Stimulated activated CD4-positive, alpha-beta T cell treated with anti-CD3 and anti-CD28 coated beads, Interleukin-12 subunit alpha, Interleukin-12 subunit beta, amount 100 ng/mL, for 4 hours (primary cell): Measurements from ENCODE around the gene IL17REL.
"Not testable (repeated sequence)": the region's sequence is repeated elsewhere in the genome, so short reads cannot be mapped to it uniquely, and the experiment has no call there.

ENCODE experiments used
- DNase-seq: peaks from one replicate; pipeline ENCODE4 v3.0.0-alpha.2; 2020

Gene IL17REL

DNA sequence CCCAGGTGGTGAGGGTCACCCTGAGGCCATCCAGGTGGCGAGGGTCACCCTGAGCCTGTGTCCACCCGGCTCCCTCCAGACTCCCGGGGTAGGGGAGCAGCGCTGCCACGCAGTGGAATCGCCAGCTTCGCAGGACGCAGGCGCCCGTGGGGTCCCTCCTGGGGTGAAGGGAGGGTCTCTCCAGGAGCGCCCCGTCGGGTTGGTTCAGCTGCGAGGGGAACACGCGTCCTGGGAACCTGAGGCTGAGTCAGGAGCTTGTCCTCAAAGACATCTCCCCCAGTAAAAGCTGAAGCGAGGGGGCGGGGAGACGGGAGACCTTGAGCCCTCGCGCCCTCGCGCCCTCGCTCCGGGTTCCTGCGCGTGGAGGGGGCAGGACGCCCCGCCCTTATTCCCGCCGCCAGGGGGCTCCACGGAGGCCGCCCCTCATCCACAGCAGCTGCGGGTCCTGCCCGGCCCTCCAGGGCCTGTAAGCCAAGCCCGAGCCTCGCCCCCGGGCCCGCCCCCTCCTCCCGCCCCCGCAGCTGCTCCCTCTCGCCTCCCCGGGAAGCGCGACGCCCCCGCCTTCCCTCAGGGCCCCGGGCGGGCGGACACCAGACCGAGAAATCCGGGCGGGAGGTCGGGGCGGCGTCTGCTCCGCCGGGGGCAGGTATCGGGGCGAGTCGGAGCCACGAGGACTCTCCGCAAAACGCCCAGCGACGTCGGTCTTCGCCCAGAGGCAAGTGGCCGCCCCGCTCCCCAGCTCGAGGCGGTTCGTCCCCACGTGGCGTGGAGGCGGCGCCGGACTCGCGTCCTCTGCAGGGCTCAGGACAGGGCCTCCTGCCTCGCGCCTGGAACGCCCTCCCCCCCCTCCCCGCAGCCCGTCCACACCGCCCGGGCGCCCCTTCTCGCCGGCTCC, 29.2 kb downstream of the IL17REL start:
- peak; percentile 28 for DNase-seq

DNA sequence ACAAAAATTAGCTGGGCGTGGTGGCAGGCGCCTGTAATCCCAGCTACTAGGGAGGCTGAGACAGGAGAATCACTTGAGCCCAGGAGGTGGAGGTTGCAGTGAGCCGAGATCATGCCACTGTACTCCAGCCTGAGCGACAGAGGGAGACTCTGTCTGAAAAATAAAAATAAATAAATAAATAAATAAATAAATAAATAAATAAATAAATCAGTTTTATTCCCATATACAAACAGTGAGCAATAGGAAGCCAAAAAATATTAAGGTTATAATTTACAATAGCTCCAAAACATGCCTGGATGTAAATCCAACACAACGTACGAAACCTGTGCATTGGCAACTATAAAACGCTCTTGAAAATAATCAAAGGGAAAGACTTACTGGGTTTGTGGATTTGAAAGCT, 30.8 kb downstream of the IL17REL start:
- DNase-seq, result not testable (repeated sequence)

DNA sequence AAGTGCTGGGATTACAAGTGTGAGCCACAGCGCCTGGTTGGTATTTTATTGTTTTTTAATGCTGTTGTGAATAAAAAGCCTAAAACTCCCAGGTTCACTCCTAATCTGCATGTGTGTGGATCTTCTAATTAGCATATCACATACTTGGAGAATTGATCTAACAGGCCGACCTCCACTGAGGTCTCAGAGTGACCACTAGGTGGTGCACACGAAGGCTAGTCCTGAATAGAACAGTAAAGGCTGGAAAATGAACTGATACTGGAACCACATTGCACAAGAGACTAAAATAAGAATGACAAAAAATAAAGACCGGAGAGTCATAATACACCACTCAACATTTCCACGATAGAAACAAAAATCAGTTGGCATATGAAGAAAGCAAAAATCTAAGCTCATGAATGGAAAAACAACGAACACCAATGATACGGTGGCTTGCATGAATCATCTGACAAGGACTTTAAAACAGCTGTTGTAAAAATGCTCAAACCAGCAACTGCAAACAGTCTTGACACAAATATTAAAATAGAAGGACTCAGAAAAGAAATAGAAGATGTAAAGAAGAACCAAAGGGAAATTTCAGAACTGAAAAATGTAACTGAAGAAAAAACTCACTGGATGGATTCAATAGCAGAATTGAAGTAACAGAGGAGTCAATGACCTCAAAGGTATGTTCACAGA, 32.8 kb downstream of the IL17REL start:
- DNase-seq, result no peak

DNA sequence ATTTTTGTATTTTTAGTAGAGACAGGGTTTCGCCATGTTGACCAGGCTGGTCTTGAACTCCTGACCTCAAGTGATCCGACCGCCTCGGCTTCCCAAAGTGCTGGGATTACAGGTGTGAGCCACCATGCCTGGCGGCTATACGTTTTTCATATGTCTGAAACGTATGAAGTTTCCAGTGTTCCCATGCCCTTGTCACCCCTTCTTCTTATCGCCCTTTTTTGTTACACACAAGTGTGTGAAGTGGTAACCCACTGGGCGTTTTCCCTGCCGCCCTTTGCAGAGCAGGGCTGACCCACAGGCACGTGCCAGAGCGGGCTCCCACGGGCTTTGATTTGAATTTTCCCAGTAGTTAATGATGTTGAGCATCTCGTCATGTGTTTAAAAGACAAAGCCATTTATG, 35.0 kb downstream of the IL17REL start:
- DNase-seq, result no peak

DNA sequence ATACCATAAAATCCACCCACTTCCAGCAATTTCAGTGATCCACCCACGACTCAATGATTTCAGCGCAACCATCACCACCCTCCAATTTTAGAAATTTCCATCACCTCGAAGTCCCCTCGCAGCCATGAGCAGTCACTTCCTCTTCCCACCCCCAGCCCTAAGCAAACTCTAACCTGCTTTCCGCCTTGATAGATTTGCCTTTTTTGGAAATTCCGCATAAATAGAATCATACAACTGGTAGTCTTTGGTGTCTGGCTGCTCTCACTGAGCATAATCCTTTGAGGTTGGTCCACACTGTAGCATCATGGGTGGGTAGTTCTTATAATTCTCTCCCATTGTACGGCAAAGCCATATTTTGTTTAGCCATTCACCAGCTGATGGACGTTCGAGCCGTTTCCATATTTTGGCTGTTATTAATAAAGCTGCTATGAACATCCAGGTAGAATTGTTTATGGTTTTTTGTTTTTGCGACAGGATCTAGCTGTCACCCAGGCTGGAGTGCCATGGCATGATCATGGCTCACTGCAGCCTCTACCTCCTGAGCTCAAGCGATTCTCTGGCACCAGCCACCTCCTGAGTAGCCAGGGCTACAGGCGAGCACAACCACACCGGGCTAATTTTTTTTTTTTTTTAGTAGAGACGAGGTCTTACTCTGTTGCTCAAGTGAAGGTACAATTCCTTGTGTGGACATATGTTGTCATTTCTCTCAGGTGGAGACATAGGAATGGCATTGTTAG, 36.0 kb downstream of the IL17REL start:
- DNase-seq, result peak; percentile 54

DNA sequence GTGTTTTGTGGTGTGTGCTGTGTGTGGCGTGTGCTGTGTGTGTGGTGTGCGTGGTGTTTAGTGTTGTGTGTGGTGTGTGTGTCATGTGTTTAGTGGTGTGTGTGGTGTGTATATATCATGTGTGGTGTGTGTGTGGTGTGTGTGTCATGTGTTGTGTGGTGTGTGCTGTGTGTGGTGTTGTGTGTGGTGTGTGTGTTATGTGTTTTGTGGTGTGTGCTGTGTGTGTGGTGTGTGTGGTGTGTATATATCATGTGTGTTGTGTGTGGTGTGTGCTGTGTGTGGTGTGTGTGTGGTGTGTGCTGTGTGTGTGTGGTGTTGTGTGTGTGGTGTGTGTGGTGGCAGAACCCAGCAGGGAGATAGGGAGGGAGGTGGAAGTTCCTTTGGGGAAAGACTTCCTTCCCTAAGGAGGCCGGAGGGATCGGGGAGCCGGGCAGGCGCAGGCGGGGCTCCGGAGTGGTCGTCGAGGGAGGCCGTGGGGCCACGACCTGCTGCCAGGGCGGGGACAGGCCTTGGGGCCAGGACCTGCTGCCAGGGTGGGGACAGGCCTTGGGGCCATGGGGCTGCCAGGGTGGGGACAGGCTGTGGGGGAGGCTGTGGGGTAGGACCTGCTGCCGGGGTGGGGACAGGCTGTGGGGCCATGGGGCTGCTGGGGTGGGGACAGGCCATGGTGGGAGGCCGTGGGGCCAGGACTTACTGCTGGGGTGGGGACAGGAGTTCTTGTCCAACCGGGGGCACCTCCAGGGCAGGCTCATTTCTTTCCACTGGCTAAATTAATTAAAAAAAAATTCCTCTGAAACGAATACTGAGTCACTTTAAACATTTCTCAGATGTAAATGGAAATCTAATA, 36.8 kb downstream of the IL17REL start:
- peak; percentile 63 for DNase-seq

DNA sequence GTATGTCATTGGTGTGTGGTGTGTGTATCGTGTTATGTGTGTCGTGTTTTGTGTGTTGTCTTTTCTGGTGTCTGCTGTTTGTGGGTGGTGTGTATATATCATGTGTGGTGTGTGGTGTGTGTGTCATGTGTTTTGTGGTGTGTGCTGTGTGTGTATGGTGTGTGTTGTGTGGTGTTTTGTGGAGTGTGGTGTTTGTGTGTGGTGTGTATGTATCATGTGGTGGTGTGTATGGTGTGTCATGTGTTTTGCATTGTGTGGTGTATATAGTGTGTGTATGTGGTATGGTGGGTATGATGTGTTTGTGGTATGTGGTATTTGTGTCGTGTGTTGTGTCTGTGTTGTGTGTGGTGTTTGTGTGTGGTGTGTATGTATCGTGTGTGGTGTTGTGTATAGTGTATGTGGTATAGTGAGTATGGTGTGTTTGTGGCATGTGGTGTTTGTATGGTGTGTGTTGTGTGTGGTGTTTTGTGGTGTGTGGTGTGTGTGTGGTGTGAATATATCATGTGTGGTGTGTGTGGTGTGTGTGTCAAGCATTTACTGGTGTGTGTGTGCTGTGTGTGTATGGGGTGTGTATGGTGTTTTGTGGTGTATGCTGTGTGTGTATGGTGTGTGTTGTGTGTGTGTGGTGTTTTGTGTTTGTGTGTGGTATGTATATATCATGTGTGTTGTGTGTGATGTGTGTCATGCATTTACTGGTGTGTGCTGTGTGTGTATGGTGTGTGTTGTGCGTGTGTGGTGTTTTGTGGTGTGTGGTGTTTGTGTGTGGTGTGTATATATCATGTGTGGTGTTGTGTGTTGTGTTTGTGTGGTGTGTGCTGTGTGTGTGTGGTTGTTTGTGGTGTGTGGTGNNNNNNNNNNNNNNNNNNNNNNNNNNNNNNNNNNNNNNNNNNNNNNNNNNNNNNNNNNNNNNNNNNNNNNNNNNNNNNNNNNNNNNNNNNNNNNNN, 39.3 kb downstream of the IL17REL start:
- DNase-seq, result no peak

DNA sequence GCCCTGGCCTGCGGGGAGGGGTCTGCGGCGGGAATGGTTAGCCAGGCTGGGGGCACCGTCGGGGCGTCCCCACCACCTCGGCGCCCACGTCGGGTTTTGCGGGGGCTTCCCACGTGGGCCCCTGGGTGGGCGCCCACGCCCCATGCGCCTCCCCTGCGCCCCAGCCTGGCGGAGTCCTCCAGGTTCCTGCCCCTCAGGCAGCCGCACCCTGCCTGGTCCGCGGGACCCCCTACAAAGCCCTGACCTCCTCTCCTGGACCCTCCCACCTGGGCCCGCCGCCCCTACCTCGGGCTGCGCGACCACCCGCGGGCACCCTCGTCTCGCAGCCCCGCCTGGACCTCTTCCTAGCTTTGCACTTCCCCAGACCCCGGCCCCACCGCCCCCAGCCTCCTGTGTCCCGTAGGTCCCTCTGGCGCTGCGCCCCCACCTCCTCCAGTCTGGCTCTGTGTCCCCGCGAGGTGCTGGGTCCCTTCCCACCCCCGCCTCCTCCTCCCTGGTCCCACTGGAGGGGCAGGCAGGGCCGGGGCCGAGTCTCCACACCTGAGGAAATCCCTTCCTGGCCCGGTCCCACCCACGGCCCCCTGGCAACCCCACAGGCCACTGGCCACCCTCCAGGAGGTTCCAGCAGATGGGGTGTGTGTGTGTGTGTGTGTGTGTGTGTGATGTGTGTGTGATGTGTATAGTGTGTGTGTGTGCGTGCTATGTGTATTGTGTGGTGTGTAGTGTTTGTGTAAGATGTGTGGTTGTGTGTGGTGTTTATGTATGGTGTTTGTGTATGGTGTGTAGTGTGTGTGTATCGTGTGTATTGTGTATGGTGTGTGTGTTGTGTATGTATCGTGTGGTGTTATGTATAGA, 40.2 kb downstream of the IL17REL start:
- DNase-seq, result no peak

DNA sequence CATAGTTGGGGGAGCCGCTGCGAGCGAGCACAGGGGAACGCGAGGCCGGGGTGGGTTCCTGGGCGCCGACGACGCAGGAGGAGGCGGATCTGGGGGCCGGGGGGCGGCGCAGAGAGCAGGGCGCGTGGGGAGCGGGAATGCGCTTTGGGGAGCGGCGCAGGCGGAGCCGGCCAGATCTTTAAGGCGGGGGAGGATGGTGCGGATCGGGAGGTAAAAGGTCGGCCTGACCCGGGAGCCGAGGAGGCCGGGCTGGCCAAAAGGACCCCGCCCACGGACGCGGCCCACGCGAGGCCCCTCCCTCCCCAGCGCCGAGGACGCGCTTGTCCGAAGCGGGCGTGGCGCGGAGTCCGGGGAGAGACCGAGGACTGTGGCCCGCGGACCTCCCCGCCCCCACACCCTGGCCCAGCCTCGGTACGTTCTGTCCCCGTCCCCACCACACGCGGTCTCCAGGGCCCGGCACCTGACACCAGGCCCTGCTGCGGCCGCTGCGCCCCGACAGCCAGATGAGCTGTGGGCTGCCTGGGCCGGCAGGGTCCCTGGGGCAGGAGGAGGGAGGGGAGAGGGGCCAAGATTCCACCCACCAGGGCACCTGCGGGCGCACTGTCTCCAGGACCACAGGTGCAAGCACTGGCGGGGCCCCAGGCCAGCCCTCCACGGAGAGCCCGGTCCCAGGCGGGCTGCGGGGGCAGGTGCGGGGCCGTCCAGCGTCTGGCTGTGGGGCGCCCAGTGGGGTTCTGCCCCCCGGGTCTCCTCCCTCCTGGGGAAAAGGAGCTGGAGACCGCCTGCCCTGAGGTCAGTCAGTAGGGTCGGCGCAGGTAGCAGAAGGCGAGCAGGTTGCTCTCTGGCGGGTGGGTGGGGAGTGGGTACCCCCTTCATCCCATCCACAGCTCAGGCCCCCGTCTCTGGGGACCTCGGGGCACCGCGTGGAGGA, 41.1 kb downstream of the IL17REL start:
- peak; percentile 77 for DNase-seq

DNA sequence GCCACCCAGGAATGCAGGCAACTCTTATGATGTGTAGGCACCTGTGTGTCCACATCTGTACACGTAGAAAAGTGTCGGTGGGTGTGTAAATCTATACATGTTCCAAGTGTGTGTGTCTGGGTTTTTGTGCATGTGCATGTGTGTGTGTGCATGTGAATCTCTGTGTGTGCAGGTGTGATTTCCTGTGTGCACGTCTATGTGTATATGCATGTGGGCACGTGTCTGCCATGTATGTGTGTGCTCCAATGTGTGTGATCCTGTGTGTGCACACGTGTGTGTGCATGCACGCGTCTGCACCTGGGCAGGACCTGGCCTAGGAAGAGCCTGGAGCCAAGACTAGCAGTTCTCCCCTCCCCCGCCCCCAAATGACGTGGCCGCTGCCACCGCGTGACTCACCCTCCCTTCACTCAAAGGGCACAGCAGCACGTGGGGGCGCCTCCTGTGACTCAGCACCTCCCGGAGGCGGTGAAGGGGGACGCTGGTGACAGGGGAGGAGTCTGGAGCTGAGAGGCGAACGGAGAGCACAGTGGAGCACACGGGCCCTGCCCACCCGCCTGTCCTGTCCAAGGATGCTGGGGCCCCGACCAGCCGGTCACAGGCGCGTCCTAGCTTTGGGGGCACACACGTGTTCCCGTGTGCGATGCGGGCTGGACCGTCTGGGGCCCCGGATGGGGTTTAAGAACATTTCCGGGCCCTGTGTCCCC, 41.9 kb downstream of the IL17REL start:
- peak; percentile 96 for DNase-seq

DNA sequence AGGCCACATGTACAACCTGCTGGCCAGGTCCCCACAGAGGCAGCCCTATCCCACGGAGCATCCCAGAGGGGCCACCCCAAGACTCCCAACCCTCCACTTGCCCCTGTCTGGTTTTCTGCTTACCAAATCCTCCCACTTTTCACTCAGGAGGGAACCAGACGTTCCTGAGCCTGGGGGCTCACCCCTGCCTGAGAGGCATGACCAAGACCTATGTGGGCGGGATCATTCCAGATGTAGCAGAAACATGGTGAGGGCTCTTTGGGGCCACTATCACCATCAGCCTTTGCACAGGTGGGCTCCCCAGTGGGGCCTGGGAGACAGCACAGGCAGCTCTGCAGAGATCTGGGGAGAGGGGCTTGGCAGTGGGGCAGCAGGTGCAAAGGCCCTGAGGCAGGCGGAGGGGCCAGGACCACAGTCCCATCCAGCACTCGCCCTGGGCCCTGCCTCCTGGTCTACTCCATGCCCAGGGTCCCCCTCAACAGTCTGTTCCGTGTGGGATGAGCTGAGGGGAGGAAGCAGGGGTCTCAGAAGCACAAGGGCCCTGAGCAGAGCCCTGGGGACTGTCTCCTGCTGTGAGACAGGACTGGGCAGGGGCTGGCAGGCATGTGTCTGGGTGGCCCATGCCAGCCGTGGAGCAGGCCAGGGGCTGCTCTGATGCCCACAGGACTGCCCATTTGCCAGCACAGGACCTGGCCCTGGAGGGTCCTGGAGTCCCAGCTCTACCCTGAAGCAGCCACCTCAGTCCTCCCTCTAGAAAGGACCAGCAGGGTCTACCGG, 42.6 kb downstream of the IL17REL start:
- DNase-seq, result no peak

DNA sequence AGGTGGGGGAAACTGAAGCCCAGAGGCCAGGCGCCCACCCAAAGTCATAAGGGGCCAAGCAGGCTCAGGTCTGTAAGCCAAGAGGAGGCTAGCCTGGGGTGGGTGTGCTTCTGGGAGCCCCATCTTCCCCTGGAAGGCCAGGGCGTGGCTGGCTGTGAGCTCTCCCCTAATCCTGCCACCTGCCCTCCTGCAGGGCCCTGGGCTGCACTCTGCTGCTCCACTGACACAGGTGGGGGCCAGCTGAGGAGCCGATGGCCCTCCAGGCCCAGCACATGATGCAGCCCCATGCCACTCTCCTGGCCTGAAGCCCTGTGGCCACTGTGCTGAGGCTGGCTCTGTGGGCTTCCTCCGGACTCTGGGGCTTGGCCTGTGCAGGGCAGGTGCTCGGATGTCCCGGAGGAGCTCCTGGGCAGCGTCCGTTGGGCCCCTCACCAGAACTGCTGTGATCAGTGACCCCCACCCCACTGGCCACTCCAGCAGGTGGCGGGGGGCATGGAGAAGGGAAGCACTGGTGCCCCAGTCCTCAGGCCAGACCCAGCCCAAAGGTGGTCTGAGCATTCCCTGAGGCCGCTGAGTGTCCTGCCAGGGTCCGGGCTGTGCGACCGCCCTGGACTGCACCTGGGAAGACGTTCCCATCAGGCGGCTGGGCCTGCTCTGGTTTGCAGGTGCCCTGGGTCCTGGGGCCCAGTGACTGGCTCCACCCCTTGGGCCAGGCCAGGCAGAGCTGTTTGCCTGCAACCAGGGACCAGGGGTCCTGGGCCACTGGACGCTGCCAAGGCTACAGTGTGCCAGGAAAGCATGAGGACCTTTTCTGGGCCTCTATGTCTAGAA, 43.5 kb downstream of the IL17REL start:
- DNase-seq, result no peak

DNA sequence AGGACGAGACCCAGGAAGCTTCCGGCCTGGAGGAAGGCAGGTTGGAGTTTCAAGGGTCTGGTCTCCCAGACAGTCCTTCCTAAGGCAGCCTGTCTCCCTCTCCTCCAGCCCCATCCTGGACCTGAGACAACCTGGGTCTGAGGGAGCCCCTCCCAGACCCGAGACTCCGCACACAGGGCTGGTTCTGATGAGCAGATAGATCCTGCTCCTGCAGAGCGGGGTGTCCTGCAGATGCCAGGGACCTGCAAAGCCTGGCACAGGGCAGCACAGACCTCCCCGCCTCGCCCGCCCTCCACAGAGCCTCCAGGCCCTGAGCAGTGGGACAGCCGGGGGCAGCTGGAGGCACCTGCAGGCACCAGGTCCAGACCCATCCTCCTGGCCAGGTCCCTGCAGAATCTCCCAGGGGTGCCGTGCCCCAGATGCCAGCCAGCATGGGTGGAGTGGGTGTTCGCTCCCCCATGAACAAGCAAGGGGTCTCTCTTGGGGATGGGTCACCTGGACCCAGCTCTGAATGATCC, 44.2 kb downstream of the IL17REL start:
- no peak for DNase-seq

DNA sequence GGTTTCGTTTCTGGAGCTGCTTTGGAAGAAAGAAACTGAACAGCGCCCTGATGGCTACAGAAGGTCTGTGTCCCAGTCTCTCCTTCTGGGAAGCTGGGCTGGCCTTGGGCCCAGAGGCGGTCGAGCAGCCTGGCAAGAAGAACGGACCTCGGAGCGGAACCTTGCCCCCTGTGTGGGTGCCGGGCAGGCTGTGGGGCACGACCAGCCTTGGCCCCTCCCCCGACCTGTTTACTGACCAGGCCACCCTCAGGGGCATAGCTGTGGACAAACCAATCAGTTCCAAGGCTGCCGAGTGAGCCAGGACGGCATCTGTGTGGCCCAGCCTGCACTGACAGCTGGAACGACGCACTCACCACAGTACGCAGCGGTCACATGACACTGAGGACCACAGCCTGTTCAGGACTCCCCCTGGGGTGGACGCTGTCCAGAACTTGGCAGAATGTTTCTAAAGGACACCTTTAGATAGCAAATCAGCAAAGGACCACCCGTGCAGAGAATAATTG, 44.8 kb downstream of the IL17REL start:
- no peak for DNase-seq

DNA sequence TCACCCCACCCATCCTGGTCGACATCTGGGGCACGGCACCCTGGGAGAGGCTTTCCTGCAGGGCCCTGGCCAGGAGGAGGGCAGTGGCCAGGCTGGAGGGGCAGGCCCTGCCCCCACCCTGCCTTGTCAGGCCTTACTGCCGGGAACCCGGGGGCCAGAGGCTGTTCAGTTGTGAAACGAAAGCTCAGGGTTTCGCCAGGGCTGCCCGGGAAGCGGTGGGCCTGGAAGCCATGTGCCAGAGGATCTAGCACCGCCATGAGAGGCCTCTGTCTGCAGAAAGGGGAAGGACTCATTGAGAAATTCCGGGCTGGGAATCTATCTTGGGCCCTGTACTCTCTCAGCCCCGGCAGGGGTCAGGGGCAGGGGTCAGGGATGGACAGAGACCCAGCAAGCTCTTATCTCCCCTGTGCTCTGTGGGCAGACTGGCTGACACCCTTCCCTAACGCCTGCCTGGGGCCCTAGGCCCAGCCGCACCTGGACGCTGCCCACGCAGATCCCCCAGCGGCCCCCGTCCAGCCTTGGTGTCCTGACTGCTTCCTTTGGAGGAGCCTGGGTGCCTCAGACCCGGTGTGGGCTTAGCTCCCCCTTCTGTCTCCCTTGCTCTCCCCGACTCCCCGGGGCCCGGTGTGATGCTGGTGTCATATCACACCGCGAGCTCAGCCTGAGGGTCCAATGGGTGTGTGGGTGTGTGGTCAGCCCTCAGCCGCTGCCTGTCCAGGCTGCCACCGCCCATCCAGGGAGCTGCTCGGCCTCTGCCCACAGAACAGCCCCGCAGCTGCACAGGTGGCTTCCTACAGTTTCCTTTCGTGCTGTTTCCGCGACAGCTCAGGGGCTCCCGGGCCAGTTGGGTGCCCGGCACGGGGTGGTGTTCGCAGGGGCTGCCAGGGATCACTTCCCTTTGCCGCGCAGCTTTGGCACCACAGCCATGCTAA, 45.5 kb downstream of the IL17REL start:
- peak; percentile 28 for DNase-seq
